GM12892 (cell line): Measurements from ENCODE around the gene TREX2. TPM values are rescaled to one million over a fixed set of nuclear protein-coding genes. Genes with fewer than 3 reads are reported as not detected.

Experiments used
- DNase-seq: peaks from one replicate; pipeline ENCODE4 v3.0.0; 2011; ENCODE audit not compliant: insufficient read length
- FAIRE-seq: peaks from 2 replicates; lab custom pipeline; 2011; peaks lifted over from hg19 to GRCh38; lab: Jason Lieb, UNC
- POLR2A ChIP-seq: IDR thresholded peaks from 2 replicates; pipeline ENCODE4 v1.6.1; 2011; ENCODE audit warnings: low read depth, low read length, control low read depth
- POLR2AphosphoS5 ChIP-seq: IDR thresholded peaks from 2 replicates; pipeline ENCODE4 v1.6.1; 2011; ENCODE audit warnings: low read depth, low read length, control low read depth
- TAF1 ChIP-seq: IDR thresholded peaks from 2 replicates; pipeline ENCODE4 v1.6.1; 2011; ENCODE audit warnings: low read depth, mild to moderate bottlenecking, control low read depth, low read length, borderline replicate concordance
- polyA plus RNA-seq: library from polyadenylated mRNA; unstranded; fragments of >200 nt; gene quantifications from one replicate; pipeline ENCODE4 v1.2.1, GENCODE V29; 2012; ENCODE audit warnings: missing spikeins, inconsistent platforms; ENCODE audit not compliant: missing spikeins

The TREX2 gene, protein sequence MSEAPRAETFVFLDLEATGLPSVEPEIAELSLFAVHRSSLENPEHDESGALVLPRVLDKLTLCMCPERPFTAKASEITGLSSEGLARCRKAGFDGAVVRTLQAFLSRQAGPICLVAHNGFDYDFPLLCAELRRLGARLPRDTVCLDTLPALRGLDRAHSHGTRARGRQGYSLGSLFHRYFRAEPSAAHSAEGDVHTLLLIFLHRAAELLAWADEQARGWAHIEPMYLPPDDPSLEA
- not detected for polyA plus RNA-seq

DNA sequence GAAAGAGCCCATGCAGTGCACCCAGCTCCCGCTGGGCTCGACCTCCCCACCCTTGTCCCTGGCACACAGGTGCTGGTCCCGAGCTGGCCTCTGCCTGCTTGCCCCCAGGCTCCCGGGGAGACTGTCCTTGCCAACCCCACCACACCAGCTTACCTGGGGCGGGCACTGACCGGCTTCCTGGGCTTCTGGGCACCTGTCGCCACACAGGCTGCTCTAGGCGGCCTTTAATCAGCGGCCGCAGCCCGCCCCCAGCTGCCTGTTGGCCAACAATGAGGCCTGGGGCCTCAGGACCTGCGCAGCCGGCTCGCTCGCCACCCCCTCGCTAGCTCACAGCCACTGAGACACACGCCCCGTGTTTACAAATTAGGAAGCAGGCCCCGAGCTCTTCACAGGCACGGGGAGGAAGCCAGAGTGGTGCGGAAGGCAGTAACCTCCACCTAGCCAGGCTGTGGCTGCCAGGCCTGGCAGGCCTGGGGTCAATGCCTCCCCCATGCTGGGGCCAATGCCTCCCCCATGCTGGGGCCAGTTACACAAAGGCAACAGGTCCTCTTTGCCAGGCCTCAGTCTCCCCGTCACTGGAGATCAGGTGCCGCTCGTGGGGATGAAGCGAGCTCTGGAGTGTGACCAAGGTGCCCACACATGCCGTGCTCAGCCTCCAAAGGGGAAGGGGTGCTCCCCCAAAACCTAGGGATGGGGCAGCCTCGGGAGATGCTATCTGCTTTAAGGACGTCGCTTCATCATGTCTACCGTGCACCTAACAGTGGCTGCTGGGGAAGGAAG, at the start of gene TREX2:
TSS of gene TREX2 (minus strand) at position 201 of the 780 bp plus-strand sequence. CDS start 626 bp downstream, outside the sequence.
- FAIRE-seq (no peak), DNase-seq (no peak)

DNA sequence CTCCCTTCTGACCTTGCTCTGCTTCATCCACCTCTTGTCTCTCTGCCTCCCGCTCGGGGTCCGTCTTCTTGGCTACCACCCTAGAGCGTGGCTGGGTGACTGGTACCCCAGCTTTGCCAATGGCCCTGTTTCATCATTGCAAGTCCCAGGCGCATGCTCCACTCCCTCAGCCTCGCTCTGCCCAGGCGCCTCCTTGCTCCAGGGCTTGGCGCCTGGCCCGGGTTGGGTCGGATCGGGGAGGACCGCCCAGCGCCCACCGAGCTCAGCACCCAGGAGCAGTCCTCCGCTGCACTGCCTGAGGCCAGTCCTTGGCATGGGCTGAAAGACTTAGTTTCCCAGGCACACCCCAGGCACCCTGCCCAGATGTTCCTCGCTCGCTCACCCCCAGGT, 49.5 kb upstream of the TREX2 start:
- DNase-seq (no peak), FAIRE-seq (no peak)
- TF ChIP-seq TAF1 = no peak
- no peak for TF ChIP-seq POLR2A
- TF ChIP-seq POLR2AphosphoS5 = no peak

More for the DNA sequence above, at the start of gene TREX2:
- TF ChIP-seq TAF1 = no peak
- no peak for TF ChIP-seq POLR2AphosphoS5
- no peak for TF ChIP-seq POLR2A

DNA sequence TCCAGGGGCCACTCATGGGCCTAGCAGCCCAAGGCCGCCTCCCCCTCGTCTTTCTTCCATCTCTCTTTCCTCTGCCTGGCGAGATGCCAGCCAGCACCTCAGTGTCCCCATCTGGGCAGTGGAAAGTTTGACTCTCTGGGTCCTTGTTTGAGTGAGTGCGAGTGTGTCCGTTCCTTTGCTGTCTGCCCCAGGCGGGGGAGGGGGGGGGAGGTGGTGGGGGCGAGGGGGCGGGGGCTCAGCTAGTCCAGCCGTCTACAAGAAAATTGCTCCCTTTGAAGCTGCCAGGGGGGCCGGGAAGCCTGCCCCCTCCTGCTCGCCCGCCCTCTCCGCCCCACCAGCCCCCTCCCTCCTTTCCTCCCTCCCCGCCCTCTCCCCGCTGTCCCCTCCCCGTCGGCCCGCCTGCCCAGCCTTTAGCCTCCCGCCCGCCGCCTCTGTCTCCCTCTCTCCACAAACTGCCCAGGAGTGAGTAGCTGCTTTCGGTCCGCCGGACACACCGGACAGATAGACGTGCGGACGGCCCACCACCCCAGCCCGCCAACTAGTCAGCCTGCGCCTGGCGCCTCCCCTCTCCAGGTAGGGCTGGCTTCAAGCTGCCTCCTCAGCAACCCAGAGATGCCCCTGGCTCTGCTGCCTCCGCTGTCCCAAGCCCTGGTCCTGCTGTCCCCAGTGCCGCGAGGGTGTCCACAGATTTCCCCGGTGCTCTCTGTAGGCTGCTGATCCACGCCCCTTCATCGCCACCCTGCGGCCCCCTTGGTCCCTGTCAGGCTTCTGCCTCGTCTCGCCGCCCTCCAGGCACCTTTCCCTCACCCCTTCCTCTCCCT, 48.9 kb upstream of the TREX2 start, which contains the start of gene BGN:
TSS of gene BGN (plus strand) at position 440 of the 821 bp plus-strand sequence. CDS start 9,652 bp downstream, outside the sequence.
- no peak for DNase-seq
- FAIRE-seq = no peak
- TF ChIP-seq TAF1 (no peak), POLR2AphosphoS5 (no peak), POLR2A (no peak)

DNA sequence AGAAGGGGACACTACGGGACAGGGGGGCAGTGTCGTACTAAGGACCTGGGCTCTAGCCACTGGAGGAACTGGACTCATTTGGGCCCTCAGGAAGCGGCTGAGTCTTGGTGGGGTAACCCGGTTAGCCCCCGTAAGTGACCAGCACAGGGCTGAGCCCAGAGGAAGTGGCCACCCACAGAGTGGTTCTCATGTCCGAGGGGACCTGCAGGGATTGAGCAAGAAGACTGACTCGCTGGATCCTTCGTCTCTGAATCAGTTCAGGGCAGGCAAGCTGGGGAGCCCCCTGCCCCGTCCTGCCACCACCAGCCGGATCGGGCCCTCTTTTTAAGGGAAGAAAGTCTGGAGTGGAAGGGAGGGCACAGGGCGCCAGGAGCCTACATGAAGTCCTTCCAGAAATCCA, 48.2 kb upstream of the TREX2 start:
- no peak for DNase-seq
- TF ChIP-seq POLR2AphosphoS5 = no peak
- no peak for TF ChIP-seq POLR2A
- TF ChIP-seq TAF1 = no peak
- FAIRE-seq = no peak

DNA sequence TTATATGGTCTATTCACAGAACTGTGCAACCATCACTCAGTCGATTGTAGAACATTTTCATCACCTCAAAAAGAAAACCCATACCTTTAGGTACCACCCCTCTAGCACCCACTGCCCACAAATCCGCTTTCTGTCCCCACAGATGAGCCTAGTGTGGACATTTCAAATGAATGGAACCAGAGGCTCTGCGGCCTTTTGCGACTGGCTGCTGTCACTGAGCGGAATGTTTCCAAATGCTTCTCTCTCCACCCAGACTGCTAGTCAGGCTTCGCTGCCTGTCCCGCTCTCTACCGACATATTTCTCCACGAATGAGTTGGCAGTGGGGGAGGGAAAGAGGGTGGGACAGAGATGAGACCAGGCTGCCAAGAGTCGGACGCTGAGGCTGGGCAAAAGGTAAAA, 47.2 kb upstream of the TREX2 start:
- DNase-seq (no peak), FAIRE-seq (no peak)
- TF ChIP-seq POLR2AphosphoS5 (no peak), TAF1 (no peak), POLR2A (no peak)

- no peak for FAIRE-seq
- TF ChIP-seq TAF1 (no peak), POLR2A (no peak)
- no peak for DNase-seq
Observed at GRCh38 chrX:153492543-153492942, 46.7 kb upstream of the TREX2 start.

GRCh38 chrX:153491918-153492317, 46.1 kb upstream of the TREX2 start:
- DNase-seq (no peak), FAIRE-seq (no peak)
- no peak for TF ChIP-seq TAF1
- TF ChIP-seq POLR2AphosphoS5 = no peak
- TF ChIP-seq POLR2A = no peak

- TF ChIP-seq POLR2A = no peak
- TF ChIP-seq POLR2AphosphoS5 = no peak
- TF ChIP-seq TAF1 = no peak
- FAIRE-seq (no peak), DNase-seq (no peak)
Observed at GRCh38 chrX:153491351-153491914, 45.6 kb upstream of the TREX2 start.

DNA sequence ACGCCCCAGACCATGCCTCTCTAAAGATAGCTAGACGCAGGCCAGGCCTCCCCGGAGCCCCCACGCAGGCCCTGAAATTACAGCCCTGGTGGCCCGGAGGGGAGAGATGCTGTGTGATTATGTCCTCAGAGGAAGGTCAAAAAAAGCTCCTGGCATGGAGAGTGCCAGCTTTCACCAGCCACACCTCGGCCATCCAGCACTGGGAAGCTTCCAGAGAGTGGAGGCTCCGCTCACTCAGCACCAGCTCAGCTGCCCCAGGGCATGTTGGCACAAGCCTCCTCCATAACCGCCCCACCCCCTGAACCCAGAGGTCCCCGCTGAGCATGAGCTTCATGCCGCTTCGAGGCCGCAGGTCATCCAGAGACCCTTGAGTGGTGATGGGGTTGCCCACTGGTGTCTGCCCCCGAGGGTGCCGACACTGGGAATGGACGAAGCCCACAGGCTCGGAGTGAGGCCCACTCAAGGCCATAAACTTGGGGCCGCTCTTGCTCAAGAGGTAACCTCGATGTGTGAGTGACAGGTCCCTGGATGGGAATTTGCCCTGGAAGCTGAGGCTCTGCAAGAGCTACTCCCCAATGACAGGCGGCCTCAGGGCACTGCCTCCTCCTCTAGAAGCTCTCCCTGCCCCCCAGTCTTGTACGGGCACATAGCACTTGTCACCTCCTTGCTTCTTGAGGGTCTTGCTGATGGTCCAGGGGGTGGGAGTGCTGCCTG, 44.5 kb upstream of the TREX2 start:
- no peak for FAIRE-seq
- no peak for DNase-seq
- TF ChIP-seq POLR2A = no peak
- no peak for TF ChIP-seq POLR2AphosphoS5
- no peak for TF ChIP-seq TAF1

GRCh38 chrX:153488231-153488914, 42.5 kb upstream of the TREX2 start:
- DNase-seq (no peak), FAIRE-seq (no peak)
- TF ChIP-seq TAF1 (no peak), POLR2AphosphoS5 (no peak), POLR2A (no peak)
